ENCODE measurements around the gene NTHL1.

The NTHL1 gene

DNA sequence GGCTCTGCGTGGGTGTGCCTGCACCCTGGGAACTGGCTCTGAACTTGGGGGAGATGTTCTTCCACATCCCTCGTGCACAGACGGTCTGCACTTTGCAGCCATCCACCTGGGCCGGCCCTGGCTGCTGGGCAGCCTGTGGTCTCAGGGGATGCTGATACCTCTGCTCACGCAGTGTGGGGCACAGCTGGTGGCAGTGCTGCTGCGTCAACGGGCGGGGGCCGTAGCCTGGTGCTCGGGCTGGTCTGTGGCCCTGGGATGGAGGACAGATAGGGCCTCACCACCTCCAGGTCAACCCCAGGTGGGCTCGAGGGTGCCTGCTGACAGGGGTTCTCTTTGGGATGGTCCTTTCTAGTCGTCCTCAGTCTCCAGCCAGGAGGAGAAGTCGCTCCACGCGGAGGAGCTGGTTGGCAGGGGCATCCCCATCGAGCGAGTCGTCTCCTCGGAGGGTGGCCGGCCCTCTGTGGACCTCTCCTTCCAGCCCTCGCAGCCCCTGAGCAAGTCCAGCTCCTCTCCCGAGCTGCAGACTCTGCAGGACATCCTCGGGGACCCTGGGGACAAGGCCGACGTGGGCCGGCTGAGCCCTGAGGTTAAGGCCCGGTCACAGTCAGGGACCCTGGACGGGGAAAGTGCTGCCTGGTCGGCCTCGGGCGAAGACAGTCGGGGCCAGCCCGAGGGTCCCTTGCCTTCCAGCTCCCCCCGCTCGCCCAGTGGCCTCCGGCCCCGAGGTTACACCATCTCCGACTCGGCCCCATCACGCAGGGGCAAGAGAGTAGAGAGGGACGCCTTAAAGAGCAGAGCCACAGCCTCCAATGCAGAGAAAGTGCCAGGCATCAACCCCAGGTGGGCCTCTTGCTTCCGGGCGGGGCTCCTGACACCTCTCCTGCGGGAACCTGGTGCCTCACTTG is 36.5 kb upstream of the NTHL1 start:
- DNase-seq (ENCODE audit: low read depth) = no peak

DNA sequence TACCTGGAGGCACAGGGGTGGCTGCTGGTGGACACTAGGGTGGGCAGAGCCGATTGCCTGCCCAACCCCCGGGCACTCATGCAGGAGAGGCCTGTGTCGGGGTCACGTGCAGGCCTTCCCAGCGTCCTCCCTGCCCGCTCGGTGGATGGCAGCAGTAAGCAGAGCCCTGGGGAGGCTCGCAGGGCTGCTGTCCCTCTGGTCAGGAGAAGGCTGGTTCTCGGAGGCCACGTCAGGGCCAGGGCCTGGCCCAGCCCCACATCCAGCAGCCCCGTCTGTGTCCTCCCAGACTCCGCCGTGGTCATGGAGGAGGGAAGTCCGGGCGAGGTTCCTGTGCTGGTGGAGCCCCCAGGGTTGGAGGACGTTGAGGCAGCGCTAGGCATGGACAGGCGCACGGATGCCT is 35.8 kb upstream of the NTHL1 start:
- DNase-seq (ENCODE audit: low read depth) = no peak

DNA sequence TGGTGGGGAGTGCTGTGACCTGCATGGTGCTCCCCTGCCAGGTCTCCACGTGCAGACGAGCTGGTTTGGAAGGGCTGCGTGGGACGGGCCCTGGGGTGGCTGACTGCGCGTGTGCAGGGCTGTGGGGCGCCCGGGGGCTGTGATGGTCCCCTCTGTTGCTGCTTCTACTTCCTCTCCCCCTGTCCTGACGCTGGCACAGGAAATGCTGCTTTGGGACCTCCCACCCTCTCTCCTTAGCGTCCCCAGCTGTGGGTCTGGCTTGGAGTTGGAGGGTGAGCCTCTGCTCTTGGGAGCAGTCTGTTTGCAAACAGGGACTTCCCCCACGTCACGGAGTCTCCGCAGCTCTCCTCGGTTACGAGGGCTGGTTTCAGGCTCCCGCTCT is 35.3 kb upstream of the NTHL1 start:
- DNase-seq (ENCODE audit: low read depth) = no peak

- no peak for DNase-seq (ENCODE audit: low read depth)
These were observed 34.7 kb upstream of the NTHL1 start for GRCh38 chr16:2082171-2082982.

- no peak for DNase-seq (ENCODE audit: low read depth)
These were observed 33.8 kb upstream of the NTHL1 start for GRCh38 chr16:2081201-2082084.

- DNase-seq (ENCODE audit: low read depth) = no peak
These were observed 32.4 kb upstream of the NTHL1 start for GRCh38 chr16:2079991-2080390.

DNA sequence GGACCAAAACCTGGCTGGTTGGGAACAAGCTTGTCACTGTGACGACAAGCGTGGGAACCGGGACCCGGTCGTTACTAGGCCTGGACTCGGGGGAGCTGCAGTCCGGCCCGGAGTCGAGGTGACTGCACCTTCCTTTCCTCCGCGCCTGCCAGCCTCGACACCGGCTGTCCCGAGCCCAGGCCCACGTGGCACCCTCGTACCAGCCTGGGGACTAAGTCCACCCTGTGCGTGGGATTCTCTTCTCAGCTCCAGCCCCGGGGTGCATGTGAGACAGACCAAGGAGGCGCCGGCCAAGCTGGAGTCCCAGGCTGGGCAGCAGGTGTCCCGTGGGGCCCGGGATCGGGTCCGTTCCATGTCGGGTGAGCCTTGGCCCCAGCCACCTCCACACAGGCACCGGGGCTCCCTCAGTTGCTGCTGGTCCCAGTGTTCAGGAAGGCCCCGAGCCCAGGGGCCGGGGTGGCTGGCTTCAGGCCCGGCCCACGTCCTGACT is 31.7 kb upstream of the NTHL1 start:
- no peak for DNase-seq (ENCODE audit: low read depth)

GRCh38 chr16:2078691-2079090 is 31.1 kb upstream of the NTHL1 start:
- no peak for DNase-seq (ENCODE audit: low read depth)

DNA sequence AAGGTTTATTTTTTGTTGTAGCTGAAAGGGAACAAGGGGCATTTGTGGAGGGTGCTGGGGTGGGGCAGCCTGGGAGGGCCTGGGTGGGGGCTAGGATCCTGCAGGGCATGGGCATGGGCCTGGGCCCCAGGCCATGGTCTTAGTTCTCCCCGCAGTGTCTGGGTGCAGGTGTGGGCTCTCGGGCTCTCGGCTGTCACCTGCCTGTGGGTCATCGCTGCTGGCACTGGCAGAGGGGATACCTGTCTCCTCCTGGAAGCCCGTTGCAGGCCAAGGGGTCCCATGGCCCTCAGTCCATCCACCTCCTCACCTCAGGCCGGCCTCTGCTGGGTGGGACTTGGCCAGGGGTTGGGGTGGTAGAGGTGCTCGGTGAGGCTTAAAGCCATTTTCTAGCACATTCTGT is 30.5 kb upstream of the NTHL1 start:
- no peak for DNase-seq (ENCODE audit: low read depth)

- no peak for DNase-seq (ENCODE audit: low read depth)
These were observed 30.1 kb upstream of the NTHL1 start for GRCh38 chr16:2077696-2078095.

GRCh38 chr16:2077016-2077415 is 29.4 kb upstream of the NTHL1 start:
- DNase-seq (ENCODE audit: low read depth) = no peak

GRCh38 chr16:2076072-2076865 is 28.6 kb upstream of the NTHL1 start:
- no peak for DNase-seq (ENCODE audit: low read depth)

DNA sequence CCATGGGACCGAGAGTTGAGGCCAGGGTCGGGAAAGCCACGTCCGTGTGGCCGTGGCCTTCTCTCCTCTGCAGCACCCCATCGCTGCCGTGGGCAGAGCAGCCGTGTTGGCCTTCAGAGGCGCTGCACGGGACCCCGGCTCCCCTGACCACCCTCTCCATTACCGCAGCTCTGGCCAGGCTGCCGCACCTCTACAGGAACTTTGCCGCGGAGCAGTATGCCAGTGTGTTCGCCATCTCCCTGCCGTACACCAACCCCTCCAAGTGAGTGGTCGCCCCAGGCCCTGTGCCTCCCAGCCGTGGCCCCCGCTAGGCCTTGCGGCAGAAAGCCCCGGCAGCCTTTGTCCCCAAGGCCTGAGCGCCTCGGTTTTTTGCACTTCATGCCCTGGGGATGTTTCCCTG is 28.0 kb upstream of the NTHL1 start:
- no peak for DNase-seq (ENCODE audit: low read depth)

DNA sequence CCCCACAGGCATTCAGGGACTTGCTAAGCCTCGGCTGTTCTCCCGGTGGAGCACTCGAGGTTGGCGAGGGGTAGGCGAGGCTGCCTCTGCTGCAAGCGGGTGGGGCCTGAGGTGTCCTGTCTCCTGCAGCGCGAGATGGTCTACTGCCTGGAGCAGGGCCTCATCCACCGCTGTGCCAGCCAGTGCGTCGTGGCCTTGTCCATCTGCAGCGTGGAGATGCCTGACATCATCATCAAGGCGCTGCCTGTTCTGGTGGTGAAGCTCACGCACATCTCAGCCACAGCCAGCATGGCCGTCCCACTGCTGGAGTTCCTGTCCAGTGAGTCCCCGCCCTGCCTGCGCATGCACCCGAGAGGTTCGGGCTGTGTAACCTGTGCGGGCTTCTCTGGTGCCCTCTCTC is 26.4 kb upstream of the NTHL1 start:
- DNase-seq (ENCODE audit: low read depth) = no peak

DNA sequence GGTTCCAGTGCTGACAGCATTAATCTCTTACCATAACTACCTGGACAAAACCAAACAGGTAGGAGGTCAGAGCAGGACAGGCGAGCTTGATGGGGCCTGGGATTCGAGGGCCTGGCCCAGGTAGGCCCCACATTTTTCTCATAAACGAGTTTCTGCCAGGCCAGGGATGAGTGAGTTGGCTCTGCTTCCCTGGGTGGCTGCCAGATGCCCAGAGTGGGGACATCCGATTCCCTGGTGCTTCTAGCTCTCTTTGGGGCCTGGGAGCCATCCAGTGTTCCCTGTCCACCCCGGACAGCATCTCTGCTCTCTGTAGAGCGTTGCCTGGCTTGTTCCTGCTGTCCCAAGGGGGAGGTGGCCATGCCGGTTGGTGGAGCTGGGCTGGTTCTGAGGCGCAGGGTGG is 25.3 kb upstream of the NTHL1 start:
- no peak for DNase-seq (ENCODE audit: low read depth)

- DNase-seq (ENCODE audit: low read depth) = no peak
These were observed 24.0 kb upstream of the NTHL1 start for GRCh38 chr16:2071454-2072202.

DNA sequence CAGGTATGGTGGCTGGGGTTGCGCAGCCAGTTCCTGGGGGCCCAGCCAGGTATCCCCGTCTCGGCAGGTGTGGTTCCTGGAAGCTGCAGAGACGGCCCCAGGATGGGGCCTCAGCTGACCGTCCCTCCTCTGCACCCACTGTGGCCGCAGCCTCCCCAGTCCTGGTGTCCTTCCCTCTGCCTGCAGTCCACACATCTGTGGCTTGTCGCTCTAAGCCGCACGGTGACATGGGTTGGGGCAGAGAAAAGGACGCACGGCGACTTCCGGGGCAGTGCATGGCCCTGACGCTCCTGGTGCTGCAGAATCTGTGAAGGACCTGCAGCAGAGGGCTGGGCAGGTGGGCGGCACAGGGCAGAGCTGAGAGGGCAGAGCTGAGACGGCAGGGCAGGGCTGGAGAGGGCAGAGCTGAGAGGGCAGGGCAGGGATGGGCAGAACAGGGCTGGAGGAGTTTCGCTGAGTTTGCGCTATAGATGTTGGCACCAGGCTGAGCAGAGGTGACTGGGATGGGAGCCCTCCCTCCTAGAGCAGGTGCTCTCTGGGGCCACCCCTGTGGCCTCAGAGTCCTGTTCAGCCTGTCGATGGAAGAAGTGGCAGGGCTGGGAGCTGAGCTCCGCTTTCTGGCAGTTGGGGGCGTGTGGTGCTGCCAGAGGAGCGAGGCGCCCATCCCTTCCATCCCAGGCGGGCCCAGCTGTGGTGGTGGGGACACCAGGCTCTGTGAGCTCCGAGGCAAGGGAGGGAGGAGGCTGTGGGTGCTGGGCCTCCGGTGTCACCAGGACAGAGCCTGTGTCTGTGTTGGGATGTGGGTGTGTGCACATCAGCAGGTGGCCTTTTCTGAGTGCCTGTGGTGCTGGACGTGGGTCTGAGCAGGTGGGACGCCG is 23.2 kb upstream of the NTHL1 start:
- DNase-seq (ENCODE audit: low read depth) = no peak

GRCh38 chr16:2066139-2066538 is 18.5 kb upstream of the NTHL1 start:
- DNase-seq (ENCODE audit: low read depth) = no peak

- no peak for DNase-seq (ENCODE audit: low read depth)
These were observed 16.8 kb upstream of the NTHL1 start for GRCh38 chr16:2064368-2064945.
